SK-N-SH (cell line): ENCODE data around the gene FBP1. TPM values are rescaled to one million over a fixed set of nuclear protein-coding genes. Genes with fewer than 3 reads are reported as not detected.

Experiments
- CTCF ChIA-PET: fragments of 300-600, 350-600 bp; formaldehyde crosslinking; extraction: SDS; loops from one replicate; lab custom pipeline; 2021; lab: Yijun Ruan, JAX
- POLR2A ChIA-PET: fragments of 350-600 bp; sonication (Branson Sonifier 250); formaldehyde crosslinking; extraction: SDS; loops from one replicate; lab custom pipeline; 2020; ENCODE audit warnings: antibody characterized with exemption, inconsistent platforms; lab: Yijun Ruan, JAX
- DNase-seq: peaks from one replicate; pipeline ENCODE4 v3.0.0; 2012
- H2AFZ ChIP-seq: fragments of 200-600 bp; sonication (generic); 2 replicates; pipeline ENCODE4 v1.8.1; 2016; ENCODE audit warnings: antibody characterized with exemption, mild to moderate bottlenecking, low read depth
- H3F3A ChIP-seq: fragments of 200-600 bp; sonication (generic); replicated peaks from 2 replicates; pipeline ENCODE3; 2016; ENCODE audit warnings: antibody characterized with exemption, mild to moderate bottlenecking; ENCODE audit not compliant: insufficient read depth
- H3K27ac ChIP-seq, 2 experiments: fragments of 200-500 bp in 1 of 2; fragments of 200-600 bp in 1 of 2; sonication (Bioruptor generic) in 1 of 2; sonication (generic), shearing (Covaris generic) in 1 of 2; 2 replicates each; pipeline versions ENCODE4 v1.5.1 to v1.6.1; 2014 to 2016; ENCODE audit warnings: low read depth in 2 of 2, inconsistent platforms in 1 of 2, low read length in 1 of 2, mild to moderate bottlenecking in 1 of 2, mixed read lengths in 1 of 2
- H3K27me3 ChIP-seq: fragments of 200-600 bp; sonication (generic), shearing (Covaris generic); 2 replicates; pipeline ENCODE4 v1.6.1; 2016; ENCODE audit warnings: mixed run types; ENCODE audit not compliant: insufficient read depth
- H3K36me3 ChIP-seq, 2 experiments: fragments of 200-500 bp in 1 of 2; fragments of 200-600 bp in 1 of 2; sonication (Bioruptor generic) in 1 of 2; sonication (generic) in 1 of 2; replicated peaks in 1 of 2; 2 replicates each; pipeline versions ENCODE3 to v1.5.1; 2014 to 2016; ENCODE audit warnings: low read length in 1 of 2, mild to moderate bottlenecking in 1 of 2; ENCODE audit not compliant: insufficient read depth in 2 of 2, control insufficient read depth in 1 of 2
- H3K4me1 ChIP-seq, 2 experiments: fragments of 200-500 bp in 1 of 2; fragments of 200-600 bp in 1 of 2; sonication (Bioruptor generic) in 1 of 2; sonication (generic), shearing (Covaris generic) in 1 of 2; 2 replicates each; pipeline versions ENCODE4 v1.5.1 to v1.6.1; 2014 to 2016; ENCODE audit warnings: low read depth in 1 of 2, low read length in 1 of 2, mixed run types in 1 of 2; ENCODE audit not compliant: insufficient read depth in 2 of 2, control insufficient read depth in 1 of 2
- H3K4me2 ChIP-seq: fragments of 200-600 bp; sonication (generic), shearing (Covaris generic); 2 replicates; pipeline ENCODE4 v1.6.1; 2017; ENCODE audit warnings: mixed run types
- H3K4me3 ChIP-seq, 2 experiments: fragments of 200-500 bp in 1 of 2; fragments of 200-600 bp in 1 of 2; sonication (Bioruptor generic) in 1 of 2; sonication (generic), shearing (Covaris generic) in 1 of 2; 2 replicates each; pipeline versions ENCODE4 v1.5.1 to v1.8.1; 2014 to 2016; ENCODE audit warnings: low read depth in 2 of 2, inconsistent platforms in 1 of 2, low read length in 1 of 2, mild to moderate bottlenecking in 1 of 2, mixed read lengths in 1 of 2, moderate library complexity in 1 of 2
- H3K79me2 ChIP-seq: fragments of 200-600 bp; sonication (generic); 2 replicates; pipeline ENCODE4 v1.8.1; 2017; ENCODE audit warnings: mild to moderate bottlenecking; ENCODE audit not compliant: insufficient read depth
- H3K9ac ChIP-seq: fragments of 200-600 bp; sonication (generic); 2 replicates; pipeline ENCODE4 v1.6.1; 2017; ENCODE audit warnings: mixed run types
- H3K9me2 ChIP-seq: fragments of 200-600 bp; sonication (generic); 2 replicates; pipeline ENCODE4 v1.6.1; 2017; ENCODE audit warnings: mixed run types
- H3K9me3 ChIP-seq: fragments of 200-600 bp; sonication (generic); 2 replicates; pipeline ENCODE4 v1.6.1; 2017; ENCODE audit warnings: mixed run types, mild to moderate bottlenecking, moderate library complexity
- H4K20me1 ChIP-seq: fragments of 200-600 bp; sonication (generic); 2 replicates; pipeline ENCODE4 v1.6.1; 2017; ENCODE audit warnings: mild to moderate bottlenecking, mixed run types; ENCODE audit not compliant: insufficient read depth
- CHD2 ChIP-seq: fragments of 150-350 bp; IDR thresholded peaks from 2 replicates; pipeline ENCODE4 v1.6.1; 2018; ENCODE audit warnings: low read length; ENCODE audit not compliant: partially characterized antibody
- ELF1 ChIP-seq: IDR thresholded peaks from 2 replicates; pipeline ENCODE4 v1.4.0; 2012
- EP300 ChIP-seq, 2 experiments: IDR thresholded peaks; 2 replicates each; pipeline versions ENCODE4 v1.4.0 to v1.6.1; 2012; ENCODE audit warnings: borderline replicate concordance in 1 of 2, low read depth in 1 of 2, low read length in 1 of 2
- EZH2phosphoT487 ChIP-seq: fragments of 200-600 bp; sonication (generic); IDR thresholded peaks from 2 replicates; pipeline ENCODE4 v1.6.1; 2017; ENCODE audit warnings: low read depth, mixed run types, mild to moderate bottlenecking, antibody characterized with exemption, moderate library complexity, borderline replicate concordance
- FOXM1 ChIP-seq: IDR thresholded peaks from 2 replicates; pipeline ENCODE4 v1.4.0; 2012; ENCODE audit warnings: low read depth, mild to moderate bottlenecking
- MEF2A ChIP-seq: IDR thresholded peaks from 2 replicates; pipeline ENCODE4 v1.4.0; 2012; ENCODE audit warnings: low read depth, borderline replicate concordance
- NRF1 ChIP-seq: IDR thresholded peaks from 2 replicates; pipeline ENCODE4 v1.6.1; 2012; ENCODE audit warnings: low read depth, mild to moderate bottlenecking, low read length
- POLR2AphosphoS5 ChIP-seq: IDR thresholded peaks from 2 replicates; pipeline ENCODE4 v1.6.1; 2012; ENCODE audit warnings: low read depth, low read length
- RAD21 ChIP-seq: IDR thresholded peaks from 2 replicates; pipeline ENCODE4 v1.6.1; 2012; ENCODE audit warnings: mild to moderate bottlenecking, low read length
- RCOR1 ChIP-seq: fragments of 150-350 bp; IDR thresholded peaks from 2 replicates; pipeline ENCODE4 v1.6.1; 2017; ENCODE audit warnings: antibody characterized with exemption, low read length
- RFX5 ChIP-seq: IDR thresholded peaks from 2 replicates; pipeline ENCODE4 v1.6.1; 2012; ENCODE audit warnings: mild to moderate bottlenecking, improper control_type of control experiment, low read length
- RXRA ChIP-seq: IDR thresholded peaks from 2 replicates; pipeline ENCODE4 v1.4.0; 2012; ENCODE audit warnings: low read depth, mild to moderate bottlenecking, borderline replicate concordance
- SIN3A ChIP-seq: IDR thresholded peaks from 2 replicates; pipeline ENCODE4 v1.6.1; 2012; ENCODE audit warnings: low read depth, mild to moderate bottlenecking, low read length, moderate library complexity, borderline replicate concordance
- SMC3 ChIP-seq: IDR thresholded peaks from 2 replicates; pipeline ENCODE4 v1.6.1; 2012; ENCODE audit warnings: low read depth, low read length, improper control_type of control experiment
- TAF1 ChIP-seq: IDR thresholded peaks from 2 replicates; pipeline ENCODE4 v1.6.1; 2012; ENCODE audit warnings: low read depth, mild to moderate bottlenecking, low read length, moderate library complexity, borderline replicate concordance
- TCF12 ChIP-seq: IDR thresholded peaks from 2 replicates; pipeline ENCODE4 v1.4.0; 2012
- WGBS: methylation state at CpG from one replicate; pipeline ENCODE4 v1.1.6; 2017; ENCODE audit warnings: low lambda C conversion rate; 5-methylcytosine and 5-hydroxymethylcytosine counted together
- polyA plus RNA-seq, 3 experiments: library from polyadenylated mRNA; depleted of rRNA; stranded (reverse); fragments of >200 nt; gene quantifications; 2 replicates each; pipeline ENCODE4 v1.2.3, GENCODE V29; 2012
- TF ChIP-seq, protein P1 (sequence below): IDR thresholded peaks from 2 replicates; pipeline ENCODE4; 2012
- TF ChIP-seq, protein P2 (sequence below): IDR thresholded peaks from 2 replicates; pipeline ENCODE4 v1.6.1; 2012; ENCODE audit warnings: mild to moderate bottlenecking, low read depth, low read length, moderate library complexity
- TF ChIP-seq, protein P3 (sequence below): IDR thresholded peaks from 2 replicates; pipeline ENCODE4 v1.4.0; 2012; ENCODE audit warnings: low read depth, borderline replicate concordance

Gene FBP1
- polyA plus RNA-seq, 1 of the 3 experiments (the other 2 are of a cell fraction), result not detected

DNA sequence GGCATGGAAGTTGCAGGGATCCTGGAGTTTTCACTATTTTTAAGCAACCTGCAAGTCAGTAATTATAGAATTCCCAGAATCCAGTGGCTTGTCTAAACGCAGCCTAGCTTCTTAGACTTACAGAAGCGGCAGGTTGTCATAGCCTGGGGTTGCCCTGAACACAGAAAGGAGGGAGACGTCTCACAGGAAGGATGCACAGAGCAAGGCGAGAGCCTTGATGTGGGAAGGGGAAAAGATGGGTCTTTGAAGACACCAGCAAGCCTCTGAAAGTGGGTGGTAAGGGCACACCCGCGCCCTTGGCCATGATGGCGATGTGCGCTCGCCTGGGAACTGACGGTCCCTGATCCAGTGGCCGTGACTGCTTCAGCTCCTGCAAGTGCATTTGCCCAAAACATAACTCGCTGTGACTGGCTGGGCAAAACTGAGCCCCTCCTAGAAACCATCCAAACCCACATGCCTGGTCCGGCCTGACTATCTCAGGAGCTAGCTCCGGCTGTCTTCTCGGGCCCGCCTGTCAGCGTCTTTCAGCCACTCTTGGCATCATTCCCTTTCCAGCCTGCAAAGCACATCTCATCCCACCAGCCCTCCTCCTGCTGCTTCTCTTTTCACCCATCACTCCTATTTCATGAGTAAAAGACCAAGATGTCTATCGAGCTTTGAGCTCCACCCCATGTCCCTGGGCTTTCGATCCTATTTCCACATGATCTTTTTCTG lies 17.1 kb downstream of the FBP1 start:
- TF ChIP-seq FOXM1 (no peak), ELF1 (no peak), EZH2phosphoT487 (no peak), EP300 (IDR thresholded peaks at IDR 0.05; ENCODE audit: borderline replicate concordance in 1 of 2, low read depth in 1 of 2, low read length in 1 of 2) (no peak), TCF12 (no peak), MEF2A (no peak), SMC3 (no peak), CHD2 (no peak), RCOR1 (no peak), POLR2AphosphoS5 (no peak), RFX5 (no peak), TAF1 (no peak), NRF1 (no peak), RAD21 (no peak), SIN3A (no peak), RXRA (no peak)
- TF ChIP-seq, protein P1, sequence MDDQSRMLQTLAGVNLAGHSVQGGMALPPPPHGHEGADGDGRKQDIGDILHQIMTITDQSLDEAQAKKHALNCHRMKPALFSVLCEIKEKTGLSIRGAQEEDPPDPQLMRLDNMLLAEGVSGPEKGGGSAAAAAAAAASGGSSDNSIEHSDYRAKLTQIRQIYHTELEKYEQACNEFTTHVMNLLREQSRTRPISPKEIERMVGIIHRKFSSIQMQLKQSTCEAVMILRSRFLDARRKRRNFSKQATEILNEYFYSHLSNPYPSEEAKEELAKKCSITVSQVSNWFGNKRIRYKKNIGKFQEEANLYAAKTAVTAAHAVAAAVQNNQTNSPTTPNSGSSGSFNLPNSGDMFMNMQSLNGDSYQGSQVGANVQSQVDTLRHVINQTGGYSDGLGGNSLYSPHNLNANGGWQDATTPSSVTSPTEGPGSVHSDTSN, result no peak
- TF ChIP-seq, protein P2, sequence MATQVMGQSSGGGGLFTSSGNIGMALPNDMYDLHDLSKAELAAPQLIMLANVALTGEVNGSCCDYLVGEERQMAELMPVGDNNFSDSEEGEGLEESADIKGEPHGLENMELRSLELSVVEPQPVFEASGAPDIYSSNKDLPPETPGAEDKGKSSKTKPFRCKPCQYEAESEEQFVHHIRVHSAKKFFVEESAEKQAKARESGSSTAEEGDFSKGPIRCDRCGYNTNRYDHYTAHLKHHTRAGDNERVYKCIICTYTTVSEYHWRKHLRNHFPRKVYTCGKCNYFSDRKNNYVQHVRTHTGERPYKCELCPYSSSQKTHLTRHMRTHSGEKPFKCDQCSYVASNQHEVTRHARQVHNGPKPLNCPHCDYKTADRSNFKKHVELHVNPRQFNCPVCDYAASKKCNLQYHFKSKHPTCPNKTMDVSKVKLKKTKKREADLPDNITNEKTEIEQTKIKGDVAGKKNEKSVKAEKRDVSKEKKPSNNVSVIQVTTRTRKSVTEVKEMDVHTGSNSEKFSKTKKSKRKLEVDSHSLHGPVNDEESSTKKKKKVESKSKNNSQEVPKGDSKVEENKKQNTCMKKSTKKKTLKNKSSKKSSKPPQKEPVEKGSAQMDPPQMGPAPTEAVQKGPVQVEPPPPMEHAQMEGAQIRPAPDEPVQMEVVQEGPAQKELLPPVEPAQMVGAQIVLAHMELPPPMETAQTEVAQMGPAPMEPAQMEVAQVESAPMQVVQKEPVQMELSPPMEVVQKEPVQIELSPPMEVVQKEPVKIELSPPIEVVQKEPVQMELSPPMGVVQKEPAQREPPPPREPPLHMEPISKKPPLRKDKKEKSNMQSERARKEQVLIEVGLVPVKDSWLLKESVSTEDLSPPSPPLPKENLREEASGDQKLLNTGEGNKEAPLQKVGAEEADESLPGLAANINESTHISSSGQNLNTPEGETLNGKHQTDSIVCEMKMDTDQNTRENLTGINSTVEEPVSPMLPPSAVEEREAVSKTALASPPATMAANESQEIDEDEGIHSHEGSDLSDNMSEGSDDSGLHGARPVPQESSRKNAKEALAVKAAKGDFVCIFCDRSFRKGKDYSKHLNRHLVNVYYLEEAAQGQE, result no peak
- TF ChIP-seq, protein P3, sequence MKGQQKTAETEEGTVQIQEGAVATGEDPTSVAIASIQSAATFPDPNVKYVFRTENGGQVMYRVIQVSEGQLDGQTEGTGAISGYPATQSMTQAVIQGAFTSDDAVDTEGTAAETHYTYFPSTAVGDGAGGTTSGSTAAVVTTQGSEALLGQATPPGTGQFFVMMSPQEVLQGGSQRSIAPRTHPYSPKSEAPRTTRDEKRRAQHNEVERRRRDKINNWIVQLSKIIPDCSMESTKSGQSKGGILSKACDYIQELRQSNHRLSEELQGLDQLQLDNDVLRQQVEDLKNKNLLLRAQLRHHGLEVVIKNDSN, result no peak
- Histone ChIP-seq H3F3A (no peaks in the 10 kb centered on the region), H3K27me3 (no peaks in the 10 kb centered on the region), H4K20me1 (no peaks in the 10 kb centered on the region), H3K9me3 (no peaks in the 10 kb centered on the region), H3K27ac (no peak overlapping the region), H3K4me3 (no peak overlapping the region), H2AFZ (no peak overlapping the region), H3K79me2 (no peaks in the 10 kb centered on the region), H3K4me1 (peaks cover 0 to 12% of the 10 kb centered on the region in 2 experiments; a peak in 1 of 4 replicates), H3K9ac (no peak overlapping the region), H3K36me3 (no peaks in the 10 kb centered on the region), H3K4me2 (no peak overlapping the region), H3K9me2 (no peaks in the 10 kb centered on the region)
- ChIA-PET POLR2A (no interaction called here), CTCF (interaction anchor here (0.8 to 2.5 kb wide), 5 partner anchors 10 to 409 kb away, joined by 3 to 11 read pairs (median 3); no protein-coding TSS in a partner anchor)
- 81% methylated on average over 12 of the region's 19 CpGs for WGBS
- DNase-seq, result no peak
